Fibroblast of the conjunctiva (primary cell): Measurements from ENCODE around the gene TMEM201.
"Not testable (repeated sequence)": the region's sequence is repeated elsewhere in the genome, so short reads cannot be mapped to it uniquely, and the experiment has no call there.

ENCODE experiments used
- DNase-seq: peaks from one replicate; pipeline ENCODE4 v3.0.0-alpha.2; 2010; ENCODE audit warnings: low read depth

The TMEM201 gene

GRCh38 chr1:9588551-9589143, at the start of gene TMEM201:
Gene TMEM201, plus strand, starts transcription at chr1:9588911. Its CDS starts 20 bp downstream, at chr1:9588931.
- peak; percentile 75 for DNase-seq

- peak; percentile 93 for DNase-seq
Measured at GRCh38 chr1:9539165-9539828, 49.4 kb upstream of the TMEM201 start, which contains the start of gene SLC25A33. Gene SLC25A33, plus strand, starts transcription at chr1:9539465. Its CDS starts 227 bp downstream, at chr1:9539692.

GRCh38 chr1:9539829-9540550, 48.7 kb upstream of the TMEM201 start:
- peak; percentile 20 for DNase-seq

- DNase-seq = peak; percentile 38
Measured at GRCh38 chr1:9542430-9542829, 46.3 kb upstream of the TMEM201 start.

- DNase-seq = no peak
Measured at GRCh38 chr1:9544926-9545325, 43.8 kb upstream of the TMEM201 start.

- DNase-seq = no peak
Measured at GRCh38 chr1:9549955-9550546, 38.7 kb upstream of the TMEM201 start.

GRCh38 chr1:9551984-9552383, 36.7 kb upstream of the TMEM201 start:
- DNase-seq = no peak

GRCh38 chr1:9553736-9554144, 35.0 kb upstream of the TMEM201 start:
- DNase-seq = no peak

- no peak for DNase-seq
Measured at GRCh38 chr1:9555942-9556341, 32.8 kb upstream of the TMEM201 start.

GRCh38 chr1:9557624-9558023, 31.1 kb upstream of the TMEM201 start:
- no peak for DNase-seq

GRCh38 chr1:9558271-9558945, 30.3 kb upstream of the TMEM201 start:
- no peak for DNase-seq

- DNase-seq = no peak
Measured at GRCh38 chr1:9558946-9559545, 29.7 kb upstream of the TMEM201 start.

GRCh38 chr1:9559673-9560072, 29.0 kb upstream of the TMEM201 start:
- no peak for DNase-seq

GRCh38 chr1:9560090-9560489, 28.6 kb upstream of the TMEM201 start:
- DNase-seq = not testable (repeated sequence)

- peak; percentile 86 for DNase-seq
Measured at GRCh38 chr1:9561429-9561828, 27.3 kb upstream of the TMEM201 start.

- DNase-seq = no peak
Measured at GRCh38 chr1:9569267-9569666, 19.4 kb upstream of the TMEM201 start.

- DNase-seq = not testable (repeated sequence)
Measured at GRCh38 chr1:9570886-9571529, 17.7 kb upstream of the TMEM201 start.

- DNase-seq = no peak
Measured at GRCh38 chr1:9573723-9574122, 15.0 kb upstream of the TMEM201 start.

GRCh38 chr1:9575486-9575885, 13.2 kb upstream of the TMEM201 start:
- no peak for DNase-seq

- DNase-seq = no peak
Measured at GRCh38 chr1:9576903-9577302, 11.8 kb upstream of the TMEM201 start.

- no peak for DNase-seq
Measured at GRCh38 chr1:9577423-9577822, 11.3 kb upstream of the TMEM201 start.
